ENCODE results near the gene PCDHGA8. TPM values are rescaled to one million over a fixed set of nuclear protein-coding genes. Genes with fewer than 3 reads are reported as not detected.

PCDHGA8 gene
- polyA plus RNA-seq, 2 of the 4 experiments (the other 2 are of a cell fraction): 0.03 to 0.08 TPM

DNA sequence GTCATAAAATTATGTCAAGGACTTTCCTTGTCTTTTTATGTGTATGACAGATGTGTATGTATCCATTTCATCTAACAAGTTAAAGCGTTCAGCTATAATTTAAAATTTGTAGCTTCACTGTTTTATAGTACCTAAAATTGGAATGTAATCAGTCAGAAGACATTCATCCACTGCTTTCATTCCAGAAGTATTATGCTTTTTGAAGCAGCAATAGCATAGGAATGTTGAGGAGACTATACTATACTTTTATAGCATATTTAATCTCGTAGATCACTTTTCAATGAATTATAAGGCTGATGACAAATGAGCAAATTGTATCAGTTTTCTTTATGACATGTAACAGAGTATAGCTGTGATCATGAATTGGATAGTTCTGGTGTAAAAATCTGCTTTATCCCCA is 44.8 kb downstream of the PCDHGA8 start:
- H3K9me3 ChIP-seq: peaks cover 17% of the 10 kb centered on the region; the same call in 2 of the 3 replicates
- CTCF ChIA-PET: interaction anchor here (0.8 to 2.1 kb wide), 3 partner anchors 39 to 120 kb away, joined by 3 to 6 read pairs (median 5); no protein-coding TSS in a partner anchor
- DNase-seq (ENCODE audit: low read depth in 1 of 2, low spot score in 1 of 2) (no peak), ATAC-seq (no peak), FAIRE-seq (no peak)
- POLR2A ChIA-PET: no interaction called here
- H3K4me1 ChIP-seq: no peaks in the 10 kb centered on the region
- H3K27ac ChIP-seq: no peak overlapping the region
- no peak for TF ChIP-seq HOXB13 (CRISPR knock-in tag; IDR thresholded peaks at IDR 0.05; ENCODE audit: low read depth)
- no peak for TF ChIP-seq ZSCAN20 (CRISPR knock-in tag; IDR thresholded peaks at IDR 0.05)
- no peak for TF ChIP-seq HDAC2 (IDR thresholded peaks at IDR 0.05)
- no peak for TF ChIP-seq HEYL (CRISPR knock-in tag; IDR thresholded peaks at IDR 0.05)
- no peak for TF ChIP-seq NFE2L2 (conservative IDR thresholded peaks at IDR 0.05; ENCODE audit: low read length)
- no peak for TF ChIP-seq KDM5A (IDR thresholded peaks at IDR 0.05)
- no peak for TF ChIP-seq JUNB (IDR thresholded peaks at IDR 0.05)
- TF ChIP-seq BHLHE40 (IDR thresholded peaks at IDR 0.05; ENCODE audit: low read depth, low read length): no peak
- no peak for TF ChIP-seq HES2 (IDR thresholded peaks at IDR 0.05)
- TF ChIP-seq RFX5 (IDR thresholded peaks at IDR 0.05): no peak
- no peak for TF ChIP-seq SMC3 (IDR thresholded peaks at IDR 0.05)
- WGBS (ENCODE audit: missing lambda C conversion rate): 10% methylated on average over 2 of the region's 2 CpGs
- no peak overlapping the region for H3K4me3 ChIP-seq
- H3K4me2 ChIP-seq: no peak overlapping the region

DNA sequence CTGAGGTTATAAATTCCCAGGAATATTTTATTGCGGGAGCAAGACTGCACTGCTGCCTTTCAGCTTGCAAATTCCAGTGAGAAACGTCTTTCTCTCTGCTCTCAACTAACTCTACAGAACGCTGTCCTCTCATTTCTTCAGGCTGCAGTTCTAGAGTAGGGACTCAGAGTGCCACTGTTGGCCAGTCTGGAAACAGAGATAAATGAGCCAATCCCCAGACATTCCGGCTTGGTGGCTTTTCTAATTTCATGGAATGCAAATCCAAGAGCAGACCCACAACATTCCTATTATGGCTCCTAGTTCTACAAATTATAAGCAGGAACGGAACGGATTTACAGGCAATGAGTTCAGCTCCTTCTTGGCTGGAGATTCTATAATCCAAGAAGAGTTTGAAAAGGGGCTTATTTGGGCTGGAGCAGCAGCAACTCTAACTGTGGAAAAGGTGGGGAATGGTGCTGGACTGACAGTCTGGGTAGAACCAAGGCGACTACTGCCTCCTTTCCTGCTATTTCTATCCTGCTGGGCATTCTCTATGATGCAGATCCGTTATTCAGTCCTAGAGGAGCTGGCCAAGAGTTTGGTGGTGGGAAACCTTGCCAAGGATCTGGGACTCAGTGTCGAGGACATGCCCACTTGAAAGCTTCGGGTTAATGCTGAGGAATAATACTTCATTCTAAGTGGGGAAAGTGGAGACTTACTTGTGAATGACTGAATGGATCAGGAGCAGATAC is 47.1 kb downstream of the PCDHGA8 start:
- Histone ChIP-seq H3K4me3 (no peak overlapping the region), H3K9me3 (0 out of 3 replicates have a peak, but pooled peaks cover 6% of the 10 kb centered on the region), H3K4me1 (no peaks in the 10 kb centered on the region), H3K4me2 (no peak overlapping the region), H3K27ac (no peak overlapping the region)
- POLR2A ChIA-PET: no interaction called here
- FAIRE-seq (no peak), DNase-seq (ENCODE audit: low read depth in 1 of 2, low spot score in 1 of 2) (no peak), ATAC-seq (no peak)
- CTCF ChIA-PET: interaction anchor here (1.6 to 1.8 kb wide), 2 partner anchors 39 to 118 kb away, joined by 4 to 7 read pairs; no protein-coding TSS in a partner anchor
- 11% methylated on average over 10 of the region's 10 CpGs for WGBS (ENCODE audit: missing lambda C conversion rate)
- TF ChIP-seq FOSB (CRISPR knock-in tag; IDR thresholded peaks at IDR 0.05) (no peak), KDM5A (IDR thresholded peaks at IDR 0.05) (no peak), JUN (IDR thresholded peaks at IDR 0.05) (no peak), POLR2AphosphoS2 (conservative IDR thresholded peaks at IDR 0.05; ENCODE audit: low read length) (no peak), USF2 (IDR thresholded peaks at IDR 0.05) (no peak), KDM1A (IDR thresholded peaks at IDR 0.05; ENCODE audit: low read depth) (no peak), HES2 (IDR thresholded peaks at IDR 0.05) (no peak), POLR2A (IDR thresholded peaks at IDR 0.05; ENCODE audit: low read length) (no peak), ZSCAN20 (CRISPR knock-in tag; IDR thresholded peaks at IDR 0.05) (no peak)
- TF ChIP-seq, protein P1, sequence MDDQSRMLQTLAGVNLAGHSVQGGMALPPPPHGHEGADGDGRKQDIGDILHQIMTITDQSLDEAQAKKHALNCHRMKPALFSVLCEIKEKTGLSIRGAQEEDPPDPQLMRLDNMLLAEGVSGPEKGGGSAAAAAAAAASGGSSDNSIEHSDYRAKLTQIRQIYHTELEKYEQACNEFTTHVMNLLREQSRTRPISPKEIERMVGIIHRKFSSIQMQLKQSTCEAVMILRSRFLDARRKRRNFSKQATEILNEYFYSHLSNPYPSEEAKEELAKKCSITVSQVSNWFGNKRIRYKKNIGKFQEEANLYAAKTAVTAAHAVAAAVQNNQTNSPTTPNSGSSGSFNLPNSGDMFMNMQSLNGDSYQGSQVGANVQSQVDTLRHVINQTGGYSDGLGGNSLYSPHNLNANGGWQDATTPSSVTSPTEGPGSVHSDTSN (IDR thresholded peaks at IDR 0.05): no peak

GRCh38 chr5:141440341-141440740 is 47.9 kb downstream of the PCDHGA8 start:
- no peak overlapping the region for H3K4me3 ChIP-seq
- CTCF ChIA-PET: interaction anchor here (1.6 to 1.8 kb wide), 2 partner anchors 38 to 118 kb away, joined by 4 to 7 read pairs; no protein-coding TSS in a partner anchor
- H3K27ac ChIP-seq: no peak overlapping the region
- no peak for DNase-seq (ENCODE audit: low read depth in 1 of 2, low spot score in 1 of 2)
- TF ChIP-seq NFE2L2 (conservative IDR thresholded peaks at IDR 0.05; ENCODE audit: low read length) (no peak), CHD4 (IDR thresholded peaks at IDR 0.05; ENCODE audit: borderline replicate concordance) (no peak), ZFP36 (IDR thresholded peaks at IDR 0.05; ENCODE audit: borderline replicate concordance, partially characterized antibody) (no peak), POLR2AphosphoS2 (conservative IDR thresholded peaks at IDR 0.05; ENCODE audit: low read length) (no peak), HOXB5 (CRISPR knock-in tag; IDR thresholded peaks at IDR 0.05) (no peak), NR3C1 (IDR thresholded peaks at IDR 0.05) (no peak), HES2 (IDR thresholded peaks at IDR 0.05) (no peak), TFCP2L1 (CRISPR knock-in tag; IDR thresholded peaks at IDR 0.05) (no peak), JUN (IDR thresholded peaks at IDR 0.05) (no peak), EHF (CRISPR knock-in tag; IDR thresholded peaks at IDR 0.05) (no peak), SREBF2 (IDR thresholded peaks at IDR 0.05) (no peak), CBX2 (IDR thresholded peaks at IDR 0.05; ENCODE audit: borderline replicate concordance, low read depth) (no peak), MAZ (IDR thresholded peaks at IDR 0.05; ENCODE audit: borderline replicate concordance, low read depth, low read length) (no peak)
- TF ChIP-seq, protein P2, sequence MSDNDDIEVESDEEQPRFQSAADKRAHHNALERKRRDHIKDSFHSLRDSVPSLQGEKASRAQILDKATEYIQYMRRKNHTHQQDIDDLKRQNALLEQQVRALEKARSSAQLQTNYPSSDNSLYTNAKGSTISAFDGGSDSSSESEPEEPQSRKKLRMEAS (IDR thresholded peaks at IDR 0.05): no peak
- TF ChIP-seq, protein P3, sequence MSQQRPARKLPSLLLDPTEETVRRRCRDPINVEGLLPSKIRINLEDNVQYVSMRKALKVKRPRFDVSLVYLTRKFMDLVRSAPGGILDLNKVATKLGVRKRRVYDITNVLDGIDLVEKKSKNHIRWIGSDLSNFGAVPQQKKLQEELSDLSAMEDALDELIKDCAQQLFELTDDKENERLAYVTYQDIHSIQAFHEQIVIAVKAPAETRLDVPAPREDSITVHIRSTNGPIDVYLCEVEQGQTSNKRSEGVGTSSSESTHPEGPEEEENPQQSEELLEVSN (IDR thresholded peaks at IDR 0.05; ENCODE audit: borderline replicate concordance, low read depth): no peak
- TF ChIP-seq, protein P4, sequence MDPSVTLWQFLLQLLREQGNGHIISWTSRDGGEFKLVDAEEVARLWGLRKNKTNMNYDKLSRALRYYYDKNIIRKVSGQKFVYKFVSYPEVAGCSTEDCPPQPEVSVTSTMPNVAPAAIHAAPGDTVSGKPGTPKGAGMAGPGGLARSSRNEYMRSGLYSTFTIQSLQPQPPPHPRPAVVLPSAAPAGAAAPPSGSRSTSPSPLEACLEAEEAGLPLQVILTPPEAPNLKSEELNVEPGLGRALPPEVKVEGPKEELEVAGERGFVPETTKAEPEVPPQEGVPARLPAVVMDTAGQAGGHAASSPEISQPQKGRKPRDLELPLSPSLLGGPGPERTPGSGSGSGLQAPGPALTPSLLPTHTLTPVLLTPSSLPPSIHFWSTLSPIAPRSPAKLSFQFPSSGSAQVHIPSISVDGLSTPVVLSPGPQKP (IDR thresholded peaks at IDR 0.05; ENCODE audit: low read depth, low read length): no peak
- no peaks in the 10 kb centered on the region for H3K4me1 ChIP-seq
- no peak overlapping the region for H3K4me2 ChIP-seq
- no peak for FAIRE-seq
- POLR2A ChIA-PET: no interaction called here
- WGBS (ENCODE audit: missing lambda C conversion rate): 44% methylated on average over 9 of the region's 9 CpGs
- ATAC-seq: no peak
- H3K9me3 ChIP-seq: peaks cover 8% of the 10 kb centered on the region; the same call in 1 of the 3 replicates
